Breast epithelium (tissue), 3 donors: ENCODE results near the gene ZMIZ1.

Experiments
- POLR2A ChIP-seq: fragments of 450-650 bp; IDR thresholded peaks from one replicate; pipeline ENCODE4 v1.6.1; 2016; ENCODE audit warnings: antibody characterized with exemption, mild to moderate bottlenecking, moderate library complexity
- POLR2AphosphoS5 ChIP-seq, 3 donors: sonication (generic); formaldehyde crosslinking; IDR thresholded peaks; one replicate each; pipeline ENCODE4 v1.6.1; 2017; ENCODE audit warnings: antibody characterized with exemption in 3 of 3
- TF ChIP-seq, protein P1 (sequence below), 3 donors: fragments of 450-650 bp; IDR thresholded peaks; one replicate each; pipeline ENCODE4 v1.5.1; 2016 to 2017; ENCODE audit warnings: antibody characterized with exemption in 3 of 3, mild to moderate bottlenecking in 3 of 3, moderate library complexity in 3 of 3

DNA sequence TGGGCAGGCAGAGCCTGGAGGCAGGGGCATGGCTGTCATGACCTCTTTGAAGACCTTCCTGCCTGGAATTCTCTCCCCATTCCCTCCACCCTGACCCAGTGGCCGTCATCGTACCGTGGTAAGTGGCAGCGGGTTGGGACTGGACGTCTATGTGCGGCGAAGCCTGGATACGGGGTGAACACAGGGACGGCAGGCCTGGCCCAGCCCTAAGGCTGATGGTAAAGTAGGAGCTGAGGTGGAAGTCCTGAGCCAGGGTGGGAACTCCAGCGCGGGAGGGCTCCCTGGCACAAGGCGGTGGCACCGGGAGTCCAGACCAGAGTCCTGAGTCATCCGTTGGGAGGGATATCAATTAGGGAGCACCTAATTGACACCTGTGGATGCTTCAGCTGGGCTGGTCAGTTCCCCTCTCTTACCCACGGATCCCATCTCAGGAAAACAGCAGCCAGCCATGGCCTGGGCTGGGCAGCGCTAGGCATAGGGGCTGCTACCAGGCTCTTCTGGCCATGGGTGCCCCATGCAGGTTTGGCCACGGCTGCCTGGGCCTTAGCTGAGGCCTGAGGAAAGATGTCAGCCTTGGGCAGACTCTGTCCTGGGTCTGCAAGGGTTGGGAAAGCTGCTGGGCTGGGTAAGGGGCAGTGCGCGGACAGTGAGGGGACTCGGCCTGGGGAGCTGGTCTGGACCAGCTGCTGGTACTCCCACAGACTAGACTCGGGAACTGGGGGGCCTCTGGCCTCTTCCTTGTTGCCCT is 281.8 kb downstream of the ZMIZ1 start:
- TF ChIP-seq, protein P1, sequence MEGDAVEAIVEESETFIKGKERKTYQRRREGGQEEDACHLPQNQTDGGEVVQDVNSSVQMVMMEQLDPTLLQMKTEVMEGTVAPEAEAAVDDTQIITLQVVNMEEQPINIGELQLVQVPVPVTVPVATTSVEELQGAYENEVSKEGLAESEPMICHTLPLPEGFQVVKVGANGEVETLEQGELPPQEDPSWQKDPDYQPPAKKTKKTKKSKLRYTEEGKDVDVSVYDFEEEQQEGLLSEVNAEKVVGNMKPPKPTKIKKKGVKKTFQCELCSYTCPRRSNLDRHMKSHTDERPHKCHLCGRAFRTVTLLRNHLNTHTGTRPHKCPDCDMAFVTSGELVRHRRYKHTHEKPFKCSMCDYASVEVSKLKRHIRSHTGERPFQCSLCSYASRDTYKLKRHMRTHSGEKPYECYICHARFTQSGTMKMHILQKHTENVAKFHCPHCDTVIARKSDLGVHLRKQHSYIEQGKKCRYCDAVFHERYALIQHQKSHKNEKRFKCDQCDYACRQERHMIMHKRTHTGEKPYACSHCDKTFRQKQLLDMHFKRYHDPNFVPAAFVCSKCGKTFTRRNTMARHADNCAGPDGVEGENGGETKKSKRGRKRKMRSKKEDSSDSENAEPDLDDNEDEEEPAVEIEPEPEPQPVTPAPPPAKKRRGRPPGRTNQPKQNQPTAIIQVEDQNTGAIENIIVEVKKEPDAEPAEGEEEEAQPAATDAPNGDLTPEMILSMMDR (IDR thresholded peaks at IDR 0.05) = no peak
- no peak for TF ChIP-seq POLR2A
- TF ChIP-seq POLR2AphosphoS5 (IDR thresholded peaks at IDR 0.05) = no peak
